HG02884 (cell line): ENCODE measurements around the gene RHOB.

Experiments used
- ATAC-seq: cut with Tn5 transposase; IDR thresholded peaks from one replicate; pipeline ENCODE4 v1.9.1; 2021; ENCODE audit warnings: mild to moderate bottlenecking, moderate library complexity; ENCODE audit not compliant: unreplicated experiment

RHOB gene

GRCh38 chr2:20436716-20437470 lies 10.0 kb upstream of the RHOB start:
- ATAC-seq = no peak

GRCh38 chr2:20438334-20439192 lies 8.3 kb upstream of the RHOB start:
- no peak for ATAC-seq

GRCh38 chr2:20439193-20439475 lies 7.7 kb upstream of the RHOB start:
- no peak for ATAC-seq

GRCh38 chr2:20439503-20439902 lies 7.4 kb upstream of the RHOB start:
- no peak for ATAC-seq

GRCh38 chr2:20440001-20440560 lies 6.8 kb upstream of the RHOB start:
- ATAC-seq = no peak

- ATAC-seq = no peak
These were observed 3.5 kb upstream of the RHOB start for GRCh38 chr2:20443276-20443920.

GRCh38 chr2:20444101-20444992 lies 2.5 kb upstream of the RHOB start:
- ATAC-seq = no peak

GRCh38 chr2:20444993-20445910 lies 1.6 kb upstream of the RHOB start:
- no peak for ATAC-seq

GRCh38 chr2:20446255-20446916 lies 488 bp upstream of the RHOB start:
- ATAC-seq = no peak

- peak; percentile 2 for ATAC-seq
These were observed 767 bp downstream of the RHOB start for GRCh38 chr2:20447437-20448245.

- ATAC-seq = no peak
These were observed 1.5 kb downstream of the RHOB start for GRCh38 chr2:20448246-20448976.

- no peak for ATAC-seq
These were observed 2.1 kb downstream of the RHOB start for GRCh38 chr2:20448977-20449306.

- no peak for ATAC-seq
These were observed 2.8 kb downstream of the RHOB start for GRCh38 chr2:20449501-20450200.

- ATAC-seq = no peak
These were observed 3.5 kb downstream of the RHOB start for GRCh38 chr2:20450201-20450999.

- ATAC-seq = no peak
These were observed 4.1 kb downstream of the RHOB start for GRCh38 chr2:20451000-20451290.

GRCh38 chr2:20451341-20451740 lies 4.5 kb downstream of the RHOB start:
- no peak for ATAC-seq
